ENCODE results near the gene CDK15.

The CDK15 gene

DNA sequence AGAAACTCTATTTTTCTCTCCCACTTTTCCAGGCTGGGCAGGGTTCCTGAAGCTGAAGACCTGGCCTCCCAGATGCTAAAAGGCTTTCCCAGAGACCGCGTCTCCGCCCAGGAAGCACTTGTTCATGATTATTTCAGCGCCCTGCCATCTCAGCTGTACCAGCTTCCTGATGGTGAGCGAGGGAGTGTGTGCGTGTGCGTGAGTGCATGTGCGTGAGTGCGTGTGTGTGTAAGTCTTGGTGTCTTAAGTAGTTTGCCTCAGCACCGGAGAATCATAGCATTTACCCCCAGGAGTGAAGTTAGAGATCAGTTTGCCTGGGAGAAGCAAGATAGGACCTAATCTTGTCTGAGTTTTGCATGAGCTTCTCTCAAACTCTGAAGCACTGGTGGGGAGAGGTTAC, 73.7 kb downstream of the CDK15 start:
- no peak for DNase-seq

DNA sequence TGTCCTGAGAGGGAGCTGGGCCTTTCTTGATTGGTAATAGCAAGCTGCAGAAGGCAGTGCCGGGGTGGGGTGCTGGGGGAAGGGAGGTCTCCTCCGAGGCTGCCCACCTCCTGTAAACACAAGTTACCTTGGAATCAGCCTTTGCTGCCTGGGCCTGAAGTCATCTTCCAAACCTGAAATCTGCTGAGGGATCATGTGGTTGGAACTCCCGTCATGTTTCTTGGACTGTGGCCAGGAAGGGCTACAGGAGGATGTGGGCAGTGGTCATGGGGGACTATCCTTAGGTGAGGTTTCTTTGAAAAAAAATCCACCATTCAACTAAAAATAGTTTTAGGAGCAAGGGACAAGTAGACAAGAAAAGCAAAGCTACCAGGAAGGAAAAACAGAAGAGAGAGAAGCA, 74.2 kb downstream of the CDK15 start:
- no peak for DNase-seq

DNA sequence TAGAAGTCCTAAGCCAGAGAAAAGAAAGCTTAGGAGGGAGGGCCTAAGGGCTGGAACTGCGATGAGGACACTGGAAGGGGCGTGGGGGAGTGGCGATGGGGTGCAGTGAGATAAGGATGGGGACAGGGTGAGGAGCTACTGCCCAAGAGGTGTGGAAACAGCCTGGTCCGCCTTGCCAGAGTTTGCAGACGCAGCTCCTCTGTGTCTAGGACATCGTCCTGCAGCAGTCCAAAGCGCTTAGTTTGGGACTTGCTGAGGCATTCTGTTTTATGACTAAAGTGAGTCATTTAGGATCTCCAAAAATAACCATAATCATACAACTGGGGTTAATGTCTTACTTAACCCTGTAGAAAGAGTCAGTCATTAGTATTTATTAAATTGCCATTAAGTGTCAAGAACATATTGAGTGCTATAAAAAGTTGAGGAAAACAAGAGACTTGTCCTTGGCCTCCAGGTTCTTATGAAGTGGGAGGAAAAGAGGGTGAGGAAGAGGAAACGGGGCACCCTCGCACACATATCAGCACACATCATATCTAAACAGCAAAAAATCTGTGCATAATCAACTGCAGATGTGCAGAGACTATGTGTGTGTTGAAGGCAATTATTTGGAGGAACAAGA, 74.8 kb downstream of the CDK15 start:
- no peak for DNase-seq

DNA sequence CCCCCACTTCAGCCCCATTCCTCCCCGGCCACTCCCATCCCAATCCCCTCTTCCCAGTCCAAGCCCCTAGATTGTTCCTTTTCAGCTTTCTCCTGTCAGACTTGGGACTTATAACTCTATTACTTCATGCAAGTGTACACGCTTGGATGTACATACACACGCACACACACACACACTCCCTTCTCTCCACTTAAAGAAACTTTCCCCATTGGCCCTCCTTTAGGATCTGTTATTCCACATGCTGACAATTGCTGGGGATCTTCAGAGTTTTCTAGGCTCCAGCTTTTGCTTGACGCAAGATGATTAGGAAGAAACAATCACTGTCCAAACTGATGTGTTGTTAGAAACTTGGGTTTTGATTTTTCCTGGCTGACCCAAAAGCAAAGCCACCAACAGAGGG, 75.4 kb downstream of the CDK15 start:
- DNase-seq, result no peak

DNA sequence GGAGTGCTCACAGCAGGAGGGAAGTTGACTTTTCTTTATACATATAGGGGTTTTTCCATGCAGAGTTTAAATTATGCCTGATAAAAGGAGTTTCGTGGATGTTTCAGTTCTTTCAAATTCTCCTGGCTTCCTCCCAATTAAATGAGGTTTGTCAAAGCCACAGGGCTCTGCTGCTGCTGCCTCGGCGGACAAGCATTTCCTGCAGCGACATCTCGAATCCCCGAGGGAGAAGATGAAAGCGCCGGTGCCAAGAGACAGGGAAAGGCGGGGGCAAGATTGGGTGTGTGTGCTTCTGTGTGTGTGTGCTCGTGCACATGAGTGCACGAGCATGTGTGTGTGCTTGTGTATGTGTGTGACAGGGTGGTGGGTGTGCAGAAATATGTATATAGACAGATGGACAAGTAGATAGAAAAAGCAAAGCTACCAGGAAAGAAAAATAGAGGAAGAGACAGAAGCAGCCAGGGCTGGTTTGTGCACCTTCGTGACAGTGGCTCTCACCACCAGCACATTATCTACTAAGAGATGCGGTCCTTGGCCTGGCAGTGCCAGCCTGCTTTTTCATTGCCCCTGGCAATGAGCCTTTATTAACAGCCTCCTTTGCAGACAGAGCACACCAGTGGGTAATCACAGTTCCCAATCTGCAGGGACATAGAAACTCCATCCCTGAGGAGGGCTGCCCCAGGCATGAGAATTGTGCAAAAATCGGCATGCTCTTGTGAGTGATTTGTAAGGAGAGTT, 76.2 kb downstream of the CDK15 start:
- DNase-seq, result no peak

DNA sequence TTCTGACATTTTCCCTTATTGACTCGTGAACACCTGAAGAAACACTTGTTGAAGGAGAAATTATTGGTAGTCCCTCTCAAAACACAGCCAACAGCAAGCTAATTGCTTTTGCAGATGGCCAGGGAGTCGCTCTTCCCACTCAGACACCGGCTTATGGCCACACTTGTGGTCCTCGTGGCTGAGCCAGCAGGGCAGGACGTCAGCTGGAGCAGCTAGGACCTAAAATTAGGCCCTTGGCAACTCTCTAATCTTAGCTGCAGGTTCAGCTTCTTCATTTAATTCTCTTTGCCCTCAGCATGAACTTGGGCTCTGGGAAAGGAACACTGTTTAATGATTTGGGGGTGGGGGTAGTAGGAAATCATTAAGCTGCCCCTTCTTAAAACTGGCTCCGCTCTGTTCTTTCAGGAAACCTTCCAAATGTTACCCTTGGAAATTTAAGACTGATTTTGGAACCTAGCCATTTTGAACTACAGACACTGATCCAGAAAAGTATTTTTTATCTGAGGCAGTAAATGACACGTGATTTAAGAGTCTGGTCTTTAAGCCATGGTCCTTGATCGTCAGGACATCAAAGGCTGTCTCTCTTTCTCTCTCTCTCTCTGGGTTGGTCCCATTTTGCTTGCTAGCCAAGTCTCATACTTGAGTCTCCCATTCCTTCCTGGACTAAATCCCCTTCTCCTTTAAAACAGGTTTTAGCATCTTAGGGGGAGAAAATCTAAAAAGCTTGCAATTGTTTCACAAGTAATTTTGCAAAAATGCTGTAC, 77.5 kb downstream of the CDK15 start:
- no peak for DNase-seq

DNA sequence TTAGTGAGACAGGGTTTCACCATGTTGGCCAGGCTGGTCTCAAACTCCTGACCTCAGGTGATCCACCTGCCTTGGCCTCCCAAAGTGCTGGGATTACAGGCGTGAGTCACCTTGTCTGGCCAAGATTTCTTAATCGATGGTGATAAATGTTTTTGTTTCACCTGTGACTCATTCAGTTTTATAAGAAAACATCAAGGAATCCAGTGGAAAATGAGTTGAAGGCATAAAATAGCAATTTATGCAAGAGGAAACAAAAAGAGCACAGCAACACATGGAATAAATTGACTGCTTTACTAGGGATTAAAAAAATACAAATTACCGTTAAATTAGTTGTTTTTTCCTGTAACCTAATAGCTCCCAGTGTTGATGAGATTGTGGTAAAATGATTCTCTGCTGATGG, 80.2 kb downstream of the CDK15 start:
- no peak for DNase-seq

DNA sequence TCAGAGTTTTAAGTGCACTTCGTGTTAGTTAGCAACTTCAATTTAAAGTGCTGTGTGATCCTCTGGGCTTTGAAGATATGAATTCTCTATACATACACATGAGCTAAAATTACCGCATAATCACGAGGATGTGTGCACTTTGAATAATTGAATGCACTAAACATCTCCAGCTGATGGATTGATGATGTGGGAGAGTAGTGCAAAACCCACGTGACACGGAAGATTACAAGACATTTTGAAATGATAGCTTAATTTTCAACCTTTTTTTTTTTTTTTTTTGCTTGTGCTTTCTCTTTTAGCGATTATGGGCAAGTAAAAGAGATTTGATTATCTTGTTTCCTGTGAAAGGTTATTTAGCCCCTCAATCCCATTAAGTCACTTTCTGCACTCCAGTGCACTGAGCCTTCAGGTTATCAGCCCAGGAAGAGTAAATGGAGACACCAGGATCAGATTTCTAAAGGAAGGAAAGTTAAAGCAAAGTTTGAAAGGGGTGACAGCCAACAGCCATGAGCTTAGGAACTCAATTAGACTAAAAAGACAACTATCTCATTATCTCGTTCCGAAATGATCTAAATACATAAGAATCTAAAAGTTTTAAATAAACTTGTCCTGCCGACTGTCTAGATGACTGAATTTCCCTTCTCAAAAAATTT, 81.6 kb downstream of the CDK15 start:
- no peak for DNase-seq

DNA sequence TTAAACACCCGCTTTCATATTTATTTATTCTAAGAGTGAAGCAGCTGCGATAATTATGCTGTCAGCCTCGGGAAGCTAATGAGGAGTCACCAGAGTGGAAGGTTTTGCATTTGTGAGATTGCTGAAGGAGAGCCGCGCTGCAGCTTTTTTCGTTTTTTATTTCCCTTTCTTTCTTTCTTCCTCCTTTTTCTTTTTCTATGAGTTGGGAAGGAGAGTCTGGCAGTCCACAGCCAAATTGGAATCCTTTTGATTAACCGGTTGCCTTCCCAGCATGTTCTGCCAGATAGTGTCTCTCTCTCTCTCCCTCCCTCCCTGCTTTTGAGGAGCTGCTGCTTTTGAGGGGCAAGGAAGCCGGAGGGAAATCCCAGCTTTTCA, 82.1 kb downstream of the CDK15 start:
- DNase-seq, result no peak

DNA sequence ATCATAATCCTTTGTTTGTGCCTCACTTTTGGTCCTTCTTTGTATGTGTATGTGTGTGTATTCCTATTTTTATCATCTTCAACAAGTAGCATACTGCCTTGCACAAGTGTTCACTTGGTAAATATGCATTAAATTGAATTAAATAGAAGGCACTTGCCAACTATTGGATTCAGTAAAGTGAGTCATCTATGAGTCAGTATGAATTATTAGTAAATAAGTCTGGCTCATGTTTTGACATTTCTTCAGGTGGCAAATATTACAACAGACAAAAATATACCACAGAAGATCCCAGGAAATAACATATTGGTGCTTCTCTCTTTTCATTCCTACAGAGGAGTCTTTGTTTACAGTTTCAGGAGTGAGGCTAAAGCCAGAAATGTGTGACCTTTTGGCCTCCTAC, 84.1 kb downstream of the CDK15 start:
- no peak for DNase-seq

DNA sequence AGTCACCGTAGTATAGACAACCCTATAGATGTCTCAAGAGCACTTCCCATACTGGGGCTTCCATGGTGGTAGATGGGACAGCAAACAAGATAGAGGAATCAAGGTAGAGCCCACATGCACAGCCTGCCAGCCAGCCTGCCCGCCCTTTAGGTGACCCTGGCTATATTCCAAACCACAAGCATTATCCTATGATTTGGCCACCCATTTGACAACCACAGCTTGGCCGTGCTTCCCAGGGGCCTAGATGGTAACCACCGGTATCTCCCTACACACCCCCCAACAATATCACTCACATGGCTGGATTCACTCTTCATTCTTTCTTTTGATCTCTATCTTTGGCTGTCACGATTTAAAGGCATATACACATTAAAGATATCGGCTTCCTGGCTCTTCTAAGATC, 85.3 kb downstream of the CDK15 start:
- no peak for DNase-seq

DNA sequence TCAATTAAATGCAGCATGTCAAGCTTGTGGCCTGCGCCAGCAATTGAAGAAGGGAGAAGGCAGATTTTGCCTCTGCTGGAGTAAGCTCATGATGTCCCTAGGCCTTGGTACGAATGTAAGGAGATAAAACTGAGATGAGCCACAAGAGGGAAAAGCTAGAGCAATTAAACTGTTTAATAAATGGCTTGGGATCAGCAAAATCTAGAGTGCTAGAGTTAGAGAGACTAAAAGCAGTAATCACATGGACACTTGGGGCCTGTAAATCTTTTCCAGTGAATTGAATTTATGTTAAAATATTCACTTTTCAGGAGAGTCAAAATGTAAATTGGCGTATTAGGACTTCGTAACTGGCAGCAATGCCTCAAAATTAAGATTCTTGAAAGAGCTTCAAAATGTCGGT, 86.2 kb downstream of the CDK15 start:
- no peak for DNase-seq

DNA sequence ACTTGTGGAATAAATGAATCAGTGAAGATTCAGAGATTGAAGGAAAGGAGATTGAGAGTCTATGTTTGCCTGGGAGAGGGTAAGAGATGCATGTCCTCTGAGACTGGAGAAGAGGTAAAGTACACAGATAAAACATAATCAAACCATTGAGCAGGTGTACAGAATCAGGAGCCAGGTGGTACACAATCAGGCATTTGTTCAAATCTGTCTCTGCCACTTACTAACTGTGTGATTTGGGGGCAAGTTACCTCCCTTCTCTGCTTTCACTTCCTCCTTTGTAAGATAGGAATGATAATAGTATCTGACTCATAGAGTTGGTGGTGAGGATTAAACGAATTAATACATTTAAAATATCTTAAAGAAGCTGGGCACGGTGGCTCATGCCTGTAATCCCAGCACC, 94.0 kb downstream of the CDK15 start:
- DNase-seq, result no peak

DNA sequence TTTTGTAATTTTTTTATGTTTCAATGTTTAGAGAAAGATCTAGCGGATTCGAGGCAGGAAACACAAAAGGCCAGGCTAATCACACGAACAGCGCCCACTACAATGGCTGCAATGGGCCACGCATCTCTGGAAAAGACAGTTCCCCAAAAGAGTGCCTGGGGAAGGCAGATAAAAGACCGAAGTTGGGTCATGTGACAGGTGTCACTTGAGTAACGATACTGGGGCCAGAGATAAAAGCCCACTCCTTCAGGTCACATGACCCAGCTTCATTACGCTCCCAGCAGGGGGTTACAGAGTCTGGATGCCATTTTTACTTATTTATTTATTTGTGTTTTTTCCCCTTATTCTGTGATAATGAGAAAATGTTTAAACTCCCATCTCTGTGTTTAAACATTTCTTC, 95.4 kb downstream of the CDK15 start:
- DNase-seq, result no peak

DNA sequence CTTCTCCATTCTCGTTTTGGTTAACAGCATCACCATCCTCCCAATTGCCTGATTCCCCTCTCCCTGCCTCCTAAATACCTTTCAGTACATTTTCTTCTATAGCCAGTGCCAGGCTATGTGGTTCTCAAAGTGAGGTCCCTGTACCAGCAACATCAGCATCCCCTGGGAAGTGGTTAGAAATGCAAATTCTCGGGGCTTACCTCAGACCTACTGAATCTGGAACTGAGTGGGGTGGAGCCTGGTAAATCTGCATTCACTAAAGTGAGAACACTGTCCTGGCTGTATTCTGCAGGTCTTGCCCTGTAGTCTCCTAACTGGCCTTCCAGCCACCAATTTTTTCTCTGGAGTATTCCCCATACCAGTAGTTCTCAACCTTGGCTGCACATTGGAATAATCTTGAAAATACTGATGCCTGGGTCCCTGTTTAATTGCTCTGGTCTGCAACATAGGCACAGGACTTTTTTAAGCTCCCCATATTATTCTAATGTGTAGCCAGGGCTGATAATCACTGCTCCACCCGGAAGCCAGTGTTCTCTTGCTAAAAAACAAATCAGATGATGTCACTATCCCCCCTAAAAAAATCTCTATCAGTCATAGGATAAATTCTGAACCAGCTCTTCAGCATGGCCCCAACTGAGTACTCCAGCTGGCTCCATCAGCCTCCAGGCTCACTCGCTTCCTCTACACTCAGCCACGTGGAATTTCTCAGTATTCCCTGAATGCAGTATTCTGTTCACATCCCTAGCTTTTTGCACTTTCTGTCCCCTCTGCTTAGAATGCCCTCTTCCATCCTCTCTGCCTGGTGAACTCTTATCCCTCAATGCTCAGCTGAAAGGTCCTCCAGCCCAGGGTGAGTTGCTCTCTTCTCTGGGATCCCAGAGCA, 98.4 kb downstream of the CDK15 start:
- DNase-seq, result no peak

DNA sequence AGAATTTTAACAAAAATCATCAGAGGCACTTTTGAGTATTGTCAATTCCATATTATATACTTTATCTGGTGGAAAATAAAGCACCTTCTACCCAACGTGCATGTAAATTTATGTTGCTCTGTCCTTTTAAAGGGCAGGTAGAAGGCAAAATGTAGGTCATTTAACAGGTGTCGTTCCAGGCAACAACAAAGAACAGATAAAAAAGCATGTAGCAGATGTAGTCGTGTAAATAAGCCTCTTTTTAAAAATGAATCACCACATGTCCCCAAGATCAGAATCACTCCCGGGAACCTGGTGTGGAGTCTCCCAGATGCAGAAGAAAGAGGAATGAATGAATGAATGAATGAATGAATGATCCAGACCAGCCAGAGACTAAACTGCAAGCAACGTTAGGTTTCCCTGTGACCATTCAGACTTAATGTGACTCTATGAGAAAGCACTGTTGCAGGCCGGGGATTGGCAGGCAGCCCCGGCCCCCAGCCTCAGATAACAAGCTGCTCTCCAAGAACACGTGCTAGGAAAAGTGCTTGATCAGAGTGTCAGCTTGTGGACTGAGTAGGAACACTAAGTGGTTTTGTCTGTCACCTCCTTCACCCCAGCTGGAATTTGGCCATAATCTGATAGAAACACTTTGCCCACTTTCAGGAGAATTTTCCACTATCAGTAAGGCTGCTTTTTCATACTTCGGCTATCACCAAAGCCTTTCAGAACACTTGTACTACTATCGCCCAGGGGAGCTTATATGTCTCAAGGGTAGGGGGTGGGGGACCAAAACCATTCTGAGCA, 100.6 kb downstream of the CDK15 start:
- DNase-seq, result no peak

DNA sequence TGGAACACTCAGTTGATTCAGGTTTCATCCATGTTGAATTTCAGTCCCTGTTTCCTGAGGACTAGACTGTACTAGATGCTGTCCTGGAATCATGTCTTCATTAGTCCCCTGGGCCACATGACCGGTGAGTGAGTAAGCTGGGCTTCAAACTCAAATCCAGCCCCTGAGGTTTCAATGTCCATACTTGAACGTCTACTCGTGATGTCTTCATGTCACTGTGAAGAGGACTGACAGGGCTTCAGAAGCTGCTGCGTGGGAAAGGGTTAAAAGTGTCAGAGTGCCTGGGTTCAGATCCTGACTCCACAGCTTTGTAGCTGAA, 101.2 kb downstream of the CDK15 start:
- no peak for DNase-seq

DNA sequence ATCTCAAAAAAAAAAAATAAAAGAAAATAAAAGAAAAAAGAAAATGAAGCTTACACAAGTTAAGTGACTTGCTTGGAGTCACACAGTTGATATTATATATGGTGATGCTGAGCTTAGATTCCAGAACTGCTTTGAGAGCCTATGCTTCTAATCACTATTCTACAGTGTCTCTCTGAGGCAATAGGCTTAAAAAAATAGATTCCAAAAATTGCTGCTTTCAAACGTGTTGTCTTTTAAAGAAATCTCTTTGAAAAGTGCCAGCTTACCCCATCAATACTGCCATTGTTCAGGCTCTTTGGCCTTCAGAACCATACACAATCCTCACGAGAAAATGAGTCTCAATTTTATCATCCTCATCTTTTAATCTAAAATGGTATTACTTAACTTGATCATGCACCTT, 102.6 kb downstream of the CDK15 start:
- no peak for DNase-seq

DNA sequence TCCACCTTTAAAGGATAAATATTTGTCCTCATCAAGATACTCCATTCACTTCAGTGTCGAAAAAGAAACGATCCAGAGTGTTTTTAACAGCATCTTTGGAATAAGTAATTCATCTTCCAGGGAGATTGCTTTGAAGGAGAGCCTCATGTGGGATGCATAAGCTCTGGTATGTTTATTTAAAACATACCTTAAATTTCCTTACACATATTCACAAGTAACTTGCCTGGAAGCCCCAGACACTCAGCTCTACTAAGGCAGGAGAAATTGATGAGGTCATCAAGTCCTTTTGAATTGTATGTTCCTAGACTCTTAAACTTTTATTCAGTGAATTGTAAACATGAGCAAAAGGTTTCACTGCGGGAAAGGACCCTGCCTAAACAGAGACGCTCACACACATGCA, 103.0 kb downstream of the CDK15 start:
- DNase-seq, result no peak

DNA sequence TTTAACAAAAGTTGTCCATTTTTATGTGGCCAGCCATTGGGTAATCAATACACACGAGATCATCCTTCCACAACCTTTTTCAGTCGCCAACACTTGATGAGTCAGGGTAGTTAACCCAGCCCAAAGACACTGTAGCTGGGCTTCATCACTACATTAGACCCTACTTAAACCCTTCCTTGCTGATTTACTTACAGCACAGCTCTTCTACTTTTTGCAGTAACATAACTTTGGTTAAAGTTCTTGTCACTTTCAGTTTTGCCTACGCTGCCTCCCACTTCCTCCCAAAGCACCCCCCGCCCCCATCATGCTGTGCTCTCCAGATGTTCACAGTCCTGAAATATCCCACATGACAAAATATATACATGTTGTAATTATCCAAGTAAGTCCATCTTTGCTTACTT, 103.6 kb downstream of the CDK15 start:
- no peak for DNase-seq

DNA sequence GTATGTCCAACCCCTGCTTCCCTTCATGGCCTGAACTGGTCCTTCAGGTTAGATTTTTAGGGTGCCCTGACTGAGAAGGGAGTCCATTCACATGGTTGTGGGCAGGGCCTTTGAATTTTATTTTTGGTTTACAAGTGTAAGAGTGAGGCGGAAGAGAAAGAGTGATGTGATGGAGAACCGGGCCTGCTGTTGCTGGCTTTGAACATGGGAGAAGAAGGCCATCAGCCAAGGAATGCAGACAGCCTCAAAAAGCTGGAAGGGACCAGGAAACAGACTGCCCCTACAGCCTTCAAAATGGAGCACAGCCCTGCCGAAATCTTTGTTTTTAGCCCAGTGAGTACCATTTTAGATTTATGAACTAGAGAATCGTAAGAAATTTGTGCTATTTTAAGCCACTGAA, 105.0 kb downstream of the CDK15 start:
- DNase-seq, result no peak

DNA sequence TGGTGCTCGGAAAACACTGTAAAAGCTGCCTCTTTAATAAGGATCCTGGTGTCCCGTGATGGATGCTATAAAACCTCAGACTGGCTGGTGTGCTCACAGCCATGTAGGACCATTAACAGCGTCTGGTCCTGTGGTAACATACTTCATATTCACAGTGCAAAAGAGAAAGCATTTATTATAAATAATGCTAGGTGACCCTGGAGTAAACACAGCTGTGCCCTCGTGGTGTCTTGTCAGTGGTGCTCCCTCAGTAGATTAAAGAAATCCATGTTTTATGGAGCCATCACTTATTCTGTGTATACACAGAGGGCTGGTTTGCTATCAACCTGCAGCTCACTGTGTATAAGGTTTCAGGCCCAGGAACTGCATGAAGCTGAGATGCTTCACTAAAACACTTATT, 106.9 kb downstream of the CDK15 start:
- no peak for DNase-seq

Measured in NCI-H187 treated with DMSO at 0.1 percent for 48 hours (cell line).